CD4-positive, alpha-beta T cell treated with Interleukin-6 at 100 ng/mL for 8 hours (primary cell): Measurements from ENCODE around the gene OR2A2.

Source experiments
- DNase-seq: peaks from one replicate; pipeline ENCODE4 v3.0.0-alpha.2; 2020; ENCODE audit warnings: mixed read lengths, low spot score

OR2A2 gene

GRCh38 chr7:144137501-144137900, 28.1 kb downstream of the OR2A2 start:
- no peak for DNase-seq

- no peak for DNase-seq
Observed at GRCh38 chr7:144142187-144142586, 32.8 kb downstream of the OR2A2 start.

- no peak for DNase-seq
Observed at GRCh38 chr7:144144426-144144825, 35.0 kb downstream of the OR2A2 start.

GRCh38 chr7:144148224-144148827, 38.9 kb downstream of the OR2A2 start:
- DNase-seq, result no peak

GRCh38 chr7:144158861-144159260, 49.5 kb downstream of the OR2A2 start:
- no peak for DNase-seq
